CD4-positive, alpha-beta T cell treated with Interleukin-15 for 1 hour (primary cell): ENCODE data around the gene NLRC3.
A peak's percentile ranks its signal among the peaks of the same experiment; 100 is the strongest.
"Not testable (repeated sequence)": the region's sequence is repeated elsewhere in the genome, so short reads cannot be mapped to it uniquely, and the experiment has no call there.

Experiments used
- DNase-seq: peaks from one replicate; pipeline ENCODE4 v3.0.0-alpha.2; 2020

Gene NLRC3

DNA sequence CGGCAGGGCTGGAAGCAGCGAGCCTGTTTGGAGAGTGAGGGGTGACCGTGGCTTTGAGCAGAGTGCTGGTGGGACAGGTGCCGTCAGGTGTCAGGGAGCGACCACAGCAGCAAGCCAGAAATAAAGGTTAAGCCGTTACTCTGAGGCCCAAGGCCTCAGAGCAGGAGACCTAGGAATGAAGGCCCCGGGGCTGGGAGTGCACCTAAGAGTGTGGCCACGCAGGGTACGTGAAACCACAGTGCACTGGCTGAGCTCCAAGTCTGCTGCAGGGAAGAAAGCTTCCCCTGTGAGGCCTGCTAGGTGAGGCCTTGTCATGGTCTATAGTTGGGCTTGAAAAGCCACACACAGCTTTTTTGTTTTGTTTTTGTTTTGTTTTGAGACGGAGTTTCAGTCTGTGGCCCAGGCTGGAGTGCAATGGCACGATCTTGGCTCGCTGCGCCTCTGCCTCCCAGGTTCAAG lies 67.7 kb downstream of the NLRC3 start:
- peak; percentile 68 for DNase-seq

DNA sequence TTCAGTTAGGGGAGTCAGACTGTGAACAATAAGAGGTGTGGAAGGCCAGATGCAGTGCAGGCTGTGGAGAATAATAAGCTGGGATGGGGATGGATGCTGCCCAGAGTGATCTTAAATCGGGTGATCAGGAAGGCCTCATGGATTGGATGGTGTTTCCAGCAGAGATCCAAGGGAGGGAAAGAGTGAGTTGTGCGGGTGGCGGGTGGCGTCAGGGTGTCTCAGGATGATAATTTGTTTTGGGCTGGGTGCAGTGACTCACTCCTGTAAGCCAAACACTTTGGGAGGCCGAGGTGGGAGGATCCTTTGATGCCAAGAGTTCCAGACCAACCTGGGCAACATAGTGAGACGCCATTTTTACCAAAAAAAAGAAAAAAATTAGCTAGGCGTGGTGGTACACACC lies 68.5 kb downstream of the NLRC3 start:
- DNase-seq: no peak

DNA sequence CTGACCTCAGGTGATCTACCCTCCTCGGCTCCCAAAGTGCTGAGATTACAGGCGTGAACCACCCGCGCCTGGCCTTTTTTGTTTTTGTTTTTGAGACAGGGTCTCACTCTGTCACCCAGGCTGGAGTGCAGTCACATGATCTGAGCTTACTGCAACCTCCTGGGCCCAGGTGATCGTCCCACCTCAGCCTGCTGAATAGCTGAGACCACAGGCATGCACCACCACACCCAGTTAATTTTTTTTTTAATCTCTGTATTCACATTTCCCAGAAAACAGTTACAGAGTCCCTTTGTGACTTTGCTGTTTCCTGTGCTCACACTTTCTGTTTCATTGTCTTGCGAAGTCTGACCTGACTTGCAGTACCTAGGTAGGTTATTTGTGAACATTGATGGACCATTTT lies 73.7 kb downstream of the NLRC3 start:
- DNase-seq: peak; percentile 83

DNA sequence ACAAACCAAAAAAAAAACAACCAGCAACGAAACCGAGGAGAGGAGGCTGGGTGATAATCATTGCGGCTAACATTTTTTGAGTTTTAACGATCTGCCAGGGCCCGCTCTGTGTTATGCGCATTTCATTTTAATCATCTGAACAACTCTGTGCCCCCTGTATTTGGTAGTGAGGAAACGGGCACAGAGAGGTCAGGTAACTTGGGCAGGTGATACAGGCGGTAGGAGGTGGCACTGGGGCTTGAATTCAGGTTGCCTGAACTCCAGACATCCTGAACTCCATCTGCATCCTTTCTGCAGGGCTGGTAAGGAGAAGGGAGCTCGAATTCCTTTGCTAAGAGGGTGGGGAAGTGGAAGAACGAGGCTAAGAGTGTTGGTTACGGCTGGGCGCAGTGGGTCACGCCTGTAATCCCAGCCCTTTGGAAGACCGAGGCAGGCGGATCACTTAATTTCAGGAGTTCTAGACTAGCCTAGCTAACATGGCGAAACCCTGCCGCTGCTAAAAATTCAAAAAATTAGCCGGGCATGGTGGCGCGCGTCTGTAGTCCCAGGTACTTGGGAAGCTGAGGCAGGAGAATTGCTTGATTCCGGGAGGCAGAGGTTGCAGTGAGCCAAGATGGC lies 75.3 kb downstream of the NLRC3 start:
- no peak for DNase-seq

DNA sequence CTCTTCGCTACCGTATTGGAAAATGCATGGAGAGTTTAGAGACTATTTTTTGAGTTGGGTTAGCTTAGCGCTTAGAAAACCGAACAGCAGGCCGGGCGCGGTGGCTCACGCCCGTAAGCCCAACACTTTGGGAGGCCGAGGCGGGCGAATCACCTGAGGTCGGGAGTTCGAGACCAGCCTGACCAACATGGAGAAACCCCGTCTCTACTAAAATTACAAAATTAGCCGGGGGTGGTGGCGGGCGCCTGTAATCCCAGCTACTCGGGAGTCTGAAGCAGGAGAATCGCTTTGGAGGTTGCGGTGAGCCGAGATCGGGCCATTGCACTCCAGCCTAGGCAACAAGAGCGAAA lies 75.8 kb downstream of the NLRC3 start:
- DNase-seq: not testable (repeated sequence)

DNA sequence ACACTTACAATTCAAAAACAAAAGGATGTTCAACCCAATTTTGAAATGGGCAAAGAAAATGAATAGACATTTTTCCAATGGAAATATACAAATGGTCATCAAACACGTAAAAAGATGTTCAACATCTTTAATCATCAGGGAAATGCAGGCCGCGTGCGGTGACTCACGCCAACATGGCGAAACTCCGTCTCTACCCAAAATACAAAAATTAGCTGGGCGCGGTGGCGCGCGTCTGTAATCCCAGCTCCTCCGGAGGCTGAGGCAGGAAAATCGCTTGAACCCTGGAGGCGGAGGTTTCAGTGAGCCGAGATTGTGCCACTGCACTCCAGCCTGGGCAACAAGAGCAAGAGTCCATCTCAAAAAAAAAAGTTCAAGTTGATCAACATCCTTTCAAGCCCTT lies 78.2 kb downstream of the NLRC3 start:
- DNase-seq: no peak

DNA sequence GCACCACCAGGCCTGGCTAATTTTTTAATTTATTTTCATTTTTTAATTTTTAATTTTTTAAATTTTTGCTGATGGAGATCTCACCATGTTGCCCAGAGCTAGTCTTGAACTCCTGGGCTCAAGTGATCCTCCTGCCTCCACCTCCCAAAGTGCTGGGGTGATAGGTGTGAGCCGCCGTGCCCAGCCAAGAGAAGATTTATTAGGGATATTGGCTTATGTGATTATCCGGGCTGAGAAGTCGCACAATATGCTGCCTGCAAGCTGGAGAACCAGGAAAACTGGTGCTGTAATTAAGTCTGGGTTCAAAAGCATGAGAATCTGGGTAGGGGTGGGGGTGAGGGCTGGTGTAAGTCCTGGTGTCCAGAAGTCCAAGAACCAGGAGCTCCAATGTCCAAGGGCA lies 79.4 kb downstream of the NLRC3 start:
- no peak for DNase-seq

DNA sequence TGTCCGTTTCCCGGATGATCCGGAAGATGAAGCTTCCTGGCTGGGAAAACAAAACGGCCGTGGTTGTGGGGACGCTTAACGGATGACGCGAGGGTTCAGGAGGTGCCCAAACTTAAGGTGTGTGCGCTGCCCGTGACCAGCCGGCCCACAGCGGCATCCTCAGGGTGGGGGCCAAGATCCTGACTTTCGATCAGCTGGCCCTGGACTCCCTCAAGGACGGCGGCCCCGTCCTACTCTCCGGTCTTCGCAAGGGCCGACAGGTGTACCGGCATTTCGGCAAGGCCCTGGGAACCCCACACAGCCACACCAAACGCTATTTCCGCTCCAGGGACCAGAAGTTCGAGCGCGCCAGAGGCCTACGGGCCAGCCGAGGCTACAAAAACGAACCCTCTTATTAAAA lies 80.8 kb downstream of the NLRC3 start:
- DNase-seq: no peak

DNA sequence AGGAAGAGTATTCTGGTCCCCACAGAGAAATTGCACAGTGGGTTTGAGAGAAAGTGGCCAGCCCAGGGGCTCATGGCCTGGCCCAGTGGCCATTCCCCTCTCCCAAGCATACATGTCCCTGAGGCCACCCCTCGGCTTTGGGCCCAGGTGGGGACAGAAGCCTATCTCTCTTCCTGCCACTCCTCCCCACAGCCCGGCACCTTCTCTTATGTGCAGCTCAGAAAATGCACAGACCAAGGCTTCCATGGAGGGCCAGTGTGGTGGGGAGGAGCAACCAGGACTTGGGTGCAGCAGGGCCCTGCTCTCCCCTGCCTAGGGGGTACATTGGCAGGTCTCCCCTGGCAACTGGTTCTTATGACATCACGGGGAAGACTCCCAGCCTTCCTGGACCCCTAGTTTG lies 82.0 kb downstream of the NLRC3 start, which contains the start of gene C16orf90:
C16orf90 (minus strand) TSS at position 314 of the 400 bp plus-strand sequence; CDS start at position 246, 68 bp downstream.
- DNase-seq: no peak

DNA sequence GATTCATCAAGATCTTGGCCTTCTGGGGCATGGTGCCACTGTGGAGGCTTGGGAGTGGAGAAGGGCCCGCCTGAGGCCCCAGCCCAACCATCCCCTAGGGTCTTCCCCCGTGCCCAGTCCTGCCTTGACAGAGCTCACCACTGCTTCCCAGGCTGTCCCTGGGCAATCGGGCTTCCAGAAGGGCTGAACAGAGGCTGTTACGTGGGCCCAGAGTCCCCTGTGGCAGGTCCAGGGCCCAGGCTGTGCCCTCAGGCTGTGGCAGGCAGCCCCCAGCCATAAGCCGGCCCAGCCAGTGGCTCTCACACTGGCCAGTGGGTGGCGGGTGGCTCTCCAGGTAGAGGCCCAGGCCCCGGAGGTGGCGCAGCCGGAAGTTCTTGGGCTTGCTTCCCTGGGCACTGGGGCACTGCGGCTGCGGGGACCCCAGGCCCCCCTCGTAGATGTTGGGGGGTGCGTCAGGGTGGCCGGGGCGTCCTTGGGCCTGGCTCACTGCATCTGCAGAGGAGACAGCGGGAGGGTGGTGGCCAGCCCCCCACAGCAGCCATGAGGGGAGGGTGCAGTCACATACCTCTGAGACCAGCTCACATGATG lies 82.7 kb downstream of the NLRC3 start:
- DNase-seq: no peak

DNA sequence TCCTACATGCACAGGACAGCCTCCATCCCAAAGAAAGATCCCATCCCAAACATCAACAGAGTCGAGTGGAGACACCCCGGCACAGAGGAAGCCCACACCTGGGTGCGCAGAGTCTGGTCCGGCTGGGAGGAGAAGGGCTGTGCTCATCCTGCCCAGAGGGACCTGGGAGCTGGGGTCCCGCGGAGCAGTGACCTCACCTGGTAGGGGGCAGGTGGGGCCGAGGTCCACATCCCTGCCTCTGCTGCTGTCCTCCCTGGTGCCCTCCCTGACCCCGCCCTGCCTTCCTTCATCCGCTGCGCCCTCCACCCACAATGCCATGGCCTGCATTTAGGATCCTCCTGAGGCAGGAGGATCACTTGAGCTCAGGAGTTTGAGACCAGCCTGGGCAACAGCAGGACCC lies 84.8 kb downstream of the NLRC3 start:
- no peak for DNase-seq

DNA sequence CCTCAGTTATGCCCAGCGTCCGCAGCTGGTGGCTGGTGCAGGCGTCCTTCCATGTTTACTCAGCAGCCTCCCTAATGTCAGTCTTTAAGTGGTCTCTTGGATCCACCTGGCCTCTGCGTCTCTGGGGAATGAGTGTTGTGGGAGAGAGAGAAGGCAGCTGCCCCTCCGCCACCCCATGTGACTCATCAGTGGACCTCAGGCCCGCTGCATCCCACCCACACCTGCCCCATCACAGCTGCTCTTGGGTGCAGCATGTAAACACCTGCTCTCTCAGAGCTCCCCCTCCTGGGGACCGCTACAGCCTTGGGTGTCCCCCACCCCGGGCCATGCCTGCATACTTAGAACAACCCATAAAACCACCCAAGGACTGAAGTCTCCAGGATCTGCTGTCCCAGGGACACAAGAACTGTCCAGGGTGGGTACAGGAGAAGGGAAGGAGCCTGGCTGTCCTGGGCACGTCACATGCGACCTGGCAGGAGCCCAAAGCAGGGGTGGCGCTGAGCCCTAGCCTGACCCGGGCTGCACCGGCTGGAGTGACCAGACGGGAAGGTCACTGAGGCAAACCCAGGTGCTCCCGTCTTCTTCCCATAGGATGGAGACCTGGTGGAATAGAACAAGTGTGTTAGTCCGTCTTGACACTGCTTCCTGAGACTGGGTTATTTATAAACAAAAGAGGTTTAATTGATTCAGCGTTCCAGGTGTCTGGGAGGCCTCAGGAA lies 86.1 kb downstream of the NLRC3 start:
- no peak for DNase-seq
